GM18867 (cell line): ENCODE results near the gene ATG2A.

Experiments used
- ATAC-seq: cut with Tn5 transposase; IDR thresholded peaks from one replicate; pipeline ENCODE4 v1.9.1; 2021; ENCODE audit warnings: mild to moderate bottlenecking, moderate library complexity; ENCODE audit not compliant: unreplicated experiment

The ATG2A gene

GRCh38 chr11:64925536-64926436 lies 8.8 kb upstream of the ATG2A start:
- ATAC-seq = no peak

- ATAC-seq = no peak
Measured at GRCh38 chr11:64924910-64925284, 7.9 kb upstream of the ATG2A start.

- ATAC-seq = peak; percentile 83
Measured at GRCh38 chr11:64923944-64924909, 7.2 kb upstream of the ATG2A start, which contains the start of gene PPP2R5B. PPP2R5B (plus strand) TSS chr11:64924689; CDS start chr11:64925735, 1,046 bp downstream.

GRCh38 chr11:64923151-64923661 lies 6.2 kb upstream of the ATG2A start:
- no peak for ATAC-seq

- no peak for ATAC-seq
Measured at GRCh38 chr11:64921384-64921783, 4.4 kb upstream of the ATG2A start.

- no peak for ATAC-seq
Measured at GRCh38 chr11:64920124-64920523, 3.1 kb upstream of the ATG2A start.

- no peak for ATAC-seq
Measured at GRCh38 chr11:64919627-64920026, 2.6 kb upstream of the ATG2A start.

- ATAC-seq = no peak
Measured at GRCh38 chr11:64918017-64918416, 1.0 kb upstream of the ATG2A start.

GRCh38 chr11:64917663-64917995 lies 620 bp upstream of the ATG2A start:
- ATAC-seq = no peak

- ATAC-seq = peak; percentile 29
Measured at GRCh38 chr11:64916040-64916774, 802 bp downstream of the ATG2A start.

GRCh38 chr11:64915376-64915887 lies 1.6 kb downstream of the ATG2A start:
- no peak for ATAC-seq

- no peak for ATAC-seq
Measured at GRCh38 chr11:64914123-64914522, 2.9 kb downstream of the ATG2A start.

- no peak for ATAC-seq
Measured at GRCh38 chr11:64913171-64913727, 3.8 kb downstream of the ATG2A start.

- ATAC-seq = no peak
Measured at GRCh38 chr11:64911689-64912088, 5.3 kb downstream of the ATG2A start.

GRCh38 chr11:64911142-64911541 lies 5.9 kb downstream of the ATG2A start:
- ATAC-seq = no peak

- no peak for ATAC-seq
Measured at GRCh38 chr11:64910451-64911093, 6.4 kb downstream of the ATG2A start.

- no peak for ATAC-seq
Measured at GRCh38 chr11:64909653-64910343, 7.2 kb downstream of the ATG2A start.

GRCh38 chr11:64908766-64909165 lies 8.2 kb downstream of the ATG2A start:
- ATAC-seq = no peak

GRCh38 chr11:64906314-64906635 lies 10.7 kb downstream of the ATG2A start:
- no peak for ATAC-seq
